Left renal cortex interstitium (tissue), 4 donors: ENCODE results near the gene C3orf80. TPM values are rescaled to one million over a fixed set of nuclear protein-coding genes. Genes with fewer than 3 reads are reported as not detected.
"Not testable (repeated sequence)": the region's sequence is repeated elsewhere in the genome, so short reads cannot be mapped to it uniquely, and the experiment has no call there.

ENCODE experiments used
- DNase-seq, 4 donors: peaks; one replicate each; pipeline ENCODE4 v3.0.0-alpha.2; 2013; ENCODE audit warnings: low read depth in 4 of 4, low spot score in 2 of 4, missing footprints in 1 of 4
- polyA plus RNA-seq, 4 donors: library from polyadenylated mRNA; unstranded; fragments of 120-200 nt; gene quantifications; one replicate each; pipeline ENCODE4 v1.2.1, GENCODE V29; 2013; ENCODE audit not compliant: insufficient read length in 4 of 4

C3orf80 gene
- polyA plus RNA-seq, 4 donors = 0.27 to 0.62 (median 0.36) TPM

- no peak for DNase-seq
Observed at GRCh38 chr3:160210341-160210740, 14.9 kb upstream of the C3orf80 start.

GRCh38 chr3:160210799-160211221, 14.4 kb upstream of the C3orf80 start:
- no peak for DNase-seq

DNA sequence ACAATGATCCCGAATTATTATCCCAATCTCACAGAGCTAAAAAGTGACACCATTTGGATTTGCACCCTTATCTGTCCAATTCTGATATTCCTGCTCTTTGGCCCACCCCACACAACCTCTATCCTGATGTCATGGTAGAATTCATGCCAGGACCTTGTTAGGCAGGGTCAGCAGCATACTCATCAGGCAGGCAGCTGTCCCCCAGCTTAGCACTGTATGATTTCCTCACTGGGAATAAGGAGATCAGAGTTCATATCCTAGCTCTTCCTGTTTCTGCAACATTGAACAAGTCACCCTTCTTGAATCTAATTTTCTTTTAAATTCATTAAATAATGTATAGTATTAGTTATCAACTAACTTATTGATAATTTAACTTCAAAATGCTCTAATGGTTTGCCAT, 12.0 kb upstream of the C3orf80 start:
- DNase-seq = no peak

DNA sequence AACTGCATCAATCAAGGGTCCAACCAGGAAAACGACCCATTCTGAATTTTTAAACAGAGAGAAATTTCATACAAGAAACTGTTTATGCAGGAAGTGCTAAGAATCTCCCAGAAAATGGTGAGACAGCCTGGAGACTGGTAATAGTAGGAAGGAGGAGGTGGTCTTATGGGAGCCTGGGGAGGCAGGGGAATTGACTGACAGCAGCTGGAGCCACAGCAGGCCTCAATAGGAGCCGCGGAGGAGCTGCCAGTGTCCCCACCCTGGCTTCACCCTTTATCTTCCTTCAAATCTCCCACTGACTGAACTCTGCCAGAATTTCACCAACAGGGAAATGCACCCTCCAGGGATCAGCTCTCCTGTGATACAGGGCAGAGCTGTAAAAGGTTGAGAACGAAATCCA, 7.5 kb upstream of the C3orf80 start:
- no peak for DNase-seq

DNA sequence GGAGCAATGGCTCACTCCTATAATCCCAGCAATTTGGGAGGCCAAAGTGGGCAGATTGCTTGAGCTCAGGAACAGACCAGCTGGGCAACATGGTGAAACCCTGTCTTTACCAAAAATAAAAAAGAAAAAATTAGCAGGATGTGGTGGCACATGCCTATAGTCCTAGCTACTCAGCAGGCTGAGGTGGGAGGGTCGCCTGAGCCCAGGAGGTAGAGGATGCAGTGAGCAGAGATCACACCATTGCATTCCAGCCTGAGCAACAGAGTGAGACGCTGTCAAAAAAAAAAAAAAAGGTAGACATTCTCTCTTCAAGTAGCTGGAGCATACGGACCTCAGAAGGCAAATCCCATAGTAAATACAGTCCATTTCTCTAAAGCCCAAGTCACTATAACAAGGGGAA, 7.1 kb upstream of the C3orf80 start:
- DNase-seq = no peak

DNA sequence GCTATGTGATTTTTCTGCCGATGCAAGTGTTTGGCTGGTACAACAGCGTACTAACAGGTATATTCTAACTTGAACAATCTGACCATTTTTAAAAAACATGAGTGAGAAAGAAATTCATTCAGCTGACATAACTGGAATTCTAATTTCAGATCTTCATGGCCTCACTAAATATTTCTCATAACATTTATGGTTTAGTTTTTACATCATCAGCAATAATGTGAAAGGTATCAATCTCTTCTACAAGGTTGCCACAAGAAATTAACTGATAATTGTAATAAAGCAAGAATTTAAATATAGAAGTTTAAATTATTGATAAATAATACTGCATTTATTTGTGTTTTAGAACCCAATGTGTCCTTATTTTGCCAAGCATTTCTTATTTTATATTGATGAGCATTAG, 5.2 kb upstream of the C3orf80 start:
- DNase-seq = no peak

DNA sequence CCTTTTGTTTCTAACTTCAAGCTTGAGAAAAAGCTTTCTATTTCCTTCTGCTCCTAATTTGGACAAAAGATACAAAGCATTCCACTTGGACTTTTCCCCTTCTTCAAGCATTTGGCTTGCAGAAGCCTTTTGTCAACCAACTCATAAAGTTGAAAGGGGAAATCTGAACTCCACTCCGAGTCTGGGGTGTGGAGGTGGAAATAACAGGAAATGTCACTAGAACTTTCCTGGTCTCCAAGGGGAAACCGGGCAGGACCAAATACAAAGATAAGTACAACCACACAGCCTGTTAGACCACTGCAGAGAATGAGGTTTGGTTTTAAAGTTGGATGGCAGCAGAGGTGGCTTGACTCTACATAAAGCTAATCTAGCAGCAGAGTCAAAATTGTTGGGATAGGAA, 4.2 kb upstream of the C3orf80 start:
- no peak for DNase-seq

DNA sequence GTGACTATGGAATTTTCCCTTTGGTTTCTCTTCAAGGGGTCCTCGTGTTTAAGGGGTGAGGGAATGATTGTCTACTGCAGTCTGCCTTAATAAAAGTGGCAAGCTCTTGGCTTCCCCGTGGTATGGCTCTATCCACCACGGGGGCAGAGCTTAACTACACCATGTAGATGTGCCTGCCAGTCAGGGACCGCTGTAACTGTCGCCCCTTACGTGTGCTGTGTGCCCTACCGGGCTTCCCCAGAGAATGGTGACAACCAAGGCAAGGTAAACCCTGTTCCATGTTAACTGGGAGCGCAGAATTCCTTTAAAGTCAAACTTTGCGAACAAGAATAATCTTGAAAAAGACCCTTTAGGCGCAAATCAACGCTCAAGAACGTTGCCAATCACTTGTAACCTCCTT, 966 bp upstream of the C3orf80 start:
- DNase-seq = no peak

DNA sequence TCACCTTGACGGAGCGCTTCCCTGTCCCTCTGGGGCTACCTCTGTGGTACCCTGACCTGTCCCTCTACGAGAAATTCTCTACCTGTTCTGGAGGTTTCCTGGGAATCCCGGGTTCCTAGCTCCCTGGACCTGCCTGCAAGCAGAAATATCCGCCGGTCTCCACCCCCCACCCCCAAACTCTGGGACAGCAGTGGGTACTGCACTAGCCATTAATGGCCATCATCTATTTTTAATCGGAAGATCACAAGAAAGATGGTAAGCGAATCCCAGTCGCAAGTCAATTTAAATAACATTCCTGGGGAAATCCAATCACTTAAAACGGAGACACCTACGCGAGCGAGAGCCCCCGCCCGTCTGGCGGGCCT, 429 bp upstream of the C3orf80 start:
- no peak for DNase-seq

DNA sequence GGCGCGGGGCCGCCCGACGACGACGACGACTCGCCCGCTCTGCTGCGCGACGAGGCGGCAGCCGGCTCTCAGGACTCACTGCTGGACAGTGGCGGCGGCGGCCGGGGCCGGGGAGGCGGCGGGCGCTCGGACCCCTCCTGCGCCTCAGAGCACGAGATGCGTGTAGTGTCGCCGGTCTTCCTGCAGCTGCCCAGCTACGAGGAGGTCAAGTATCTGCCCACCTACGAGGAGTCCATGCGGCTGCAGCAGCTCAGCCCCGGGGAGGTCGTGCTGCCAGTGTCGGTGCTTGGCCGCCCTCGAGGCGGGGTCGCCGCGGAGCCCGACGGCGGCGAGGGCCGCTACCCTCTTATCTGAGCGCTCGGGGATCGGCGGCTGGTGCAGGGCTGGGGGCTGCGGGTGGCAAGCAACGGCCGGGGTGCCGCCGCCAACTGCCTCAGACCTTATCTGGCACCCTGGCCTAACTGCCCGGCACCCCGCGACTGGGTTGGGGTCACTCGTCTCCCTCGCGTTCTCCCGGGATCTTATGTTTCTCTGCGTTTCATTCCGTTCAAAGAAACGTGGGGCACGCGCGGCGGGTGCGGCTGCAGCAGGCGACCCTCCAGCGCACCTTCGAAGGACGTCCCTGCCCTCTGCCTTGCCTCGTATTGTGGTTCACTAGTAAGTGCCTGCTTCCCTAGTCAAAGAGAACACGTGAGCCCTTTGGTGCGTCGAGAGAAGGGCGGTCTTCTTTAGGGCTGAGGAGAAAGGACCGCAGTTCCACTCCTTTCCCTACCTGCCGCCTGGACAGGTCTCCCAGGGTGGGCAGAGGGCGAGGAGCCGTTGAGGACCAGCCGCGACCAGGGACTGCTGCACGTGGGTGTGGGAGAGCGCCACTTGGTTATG, 1.0 kb downstream of the C3orf80 start:
- DNase-seq = no peak

GRCh38 chr3:160227419-160227818, 2.2 kb downstream of the C3orf80 start:
- DNase-seq = no peak

- DNase-seq = no peak
Observed at GRCh38 chr3:160232014-160232413, 6.8 kb downstream of the C3orf80 start.

GRCh38 chr3:160240719-160241118, 15.5 kb downstream of the C3orf80 start:
- DNase-seq = not testable (repeated sequence)

DNA sequence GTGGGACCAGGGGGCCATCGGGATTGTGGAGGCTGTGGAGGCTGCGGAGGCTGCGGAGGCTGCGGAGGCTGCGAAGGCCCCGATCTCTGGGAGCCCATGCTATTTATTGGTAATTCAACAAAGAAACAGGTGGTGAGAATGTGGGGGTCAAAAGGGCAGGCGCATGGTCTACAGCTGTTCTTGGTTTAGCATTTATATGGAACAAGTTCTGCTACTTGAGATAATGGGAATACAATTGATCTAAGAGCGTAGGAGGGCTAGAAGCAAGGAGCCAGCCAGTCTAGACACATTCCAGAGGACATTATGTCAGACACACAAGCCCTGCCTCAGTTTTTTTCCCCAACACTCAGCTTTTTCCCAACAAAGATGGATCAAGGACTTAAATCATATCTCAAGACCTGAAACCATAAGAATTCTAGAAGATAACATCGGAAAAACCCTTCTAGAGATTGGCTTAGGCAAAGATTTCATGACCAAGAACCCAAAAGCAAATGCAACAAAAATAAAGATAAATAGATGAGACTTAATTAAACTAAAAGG, 20.1 kb downstream of the C3orf80 start:
- DNase-seq = no peak

GRCh38 chr3:160247766-160248165, 22.5 kb downstream of the C3orf80 start:
- DNase-seq = no peak

DNA sequence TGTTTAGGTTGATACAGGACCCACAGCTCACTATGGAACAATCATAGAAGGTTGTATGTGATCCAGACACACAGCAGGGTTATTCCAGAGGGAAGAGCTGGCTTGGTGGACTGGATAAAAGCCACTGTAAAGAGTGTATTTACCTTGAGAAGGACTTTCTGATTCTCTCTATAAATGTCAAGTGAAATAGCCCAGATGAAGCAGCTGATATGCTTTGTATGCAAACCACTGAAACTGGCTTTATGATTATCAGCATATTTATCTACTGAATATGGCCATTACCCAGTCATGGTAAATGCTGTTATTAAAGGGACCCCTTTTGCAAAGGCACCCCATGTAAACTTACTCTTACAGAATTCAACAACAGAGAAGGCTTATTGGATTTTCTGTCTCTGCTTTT, 28.1 kb downstream of the C3orf80 start:
- DNase-seq = no peak

- no peak for DNase-seq
Observed at GRCh38 chr3:160257606-160258005, 32.4 kb downstream of the C3orf80 start.

DNA sequence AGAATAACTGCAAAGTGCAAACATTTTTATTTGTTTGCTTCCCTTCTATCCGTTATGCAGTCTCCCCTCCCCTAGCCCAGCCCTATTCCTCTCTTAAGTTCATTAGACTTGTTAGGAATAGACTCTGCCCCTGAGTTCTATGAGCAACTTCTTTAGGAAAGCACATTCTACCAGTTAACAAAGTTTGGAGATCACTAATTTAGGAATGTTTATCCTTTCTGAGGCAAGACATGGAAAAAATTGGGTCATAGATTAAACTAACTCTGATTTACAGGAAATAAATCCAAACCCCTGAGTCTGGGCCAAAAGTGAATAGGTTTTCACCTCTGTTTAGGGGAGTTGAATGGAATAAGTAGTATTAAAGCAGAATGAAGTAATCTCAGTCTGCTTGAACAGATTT, 34.4 kb downstream of the C3orf80 start:
- DNase-seq = no peak

- no peak for DNase-seq
Observed at GRCh38 chr3:160260587-160261270, 35.5 kb downstream of the C3orf80 start.

DNA sequence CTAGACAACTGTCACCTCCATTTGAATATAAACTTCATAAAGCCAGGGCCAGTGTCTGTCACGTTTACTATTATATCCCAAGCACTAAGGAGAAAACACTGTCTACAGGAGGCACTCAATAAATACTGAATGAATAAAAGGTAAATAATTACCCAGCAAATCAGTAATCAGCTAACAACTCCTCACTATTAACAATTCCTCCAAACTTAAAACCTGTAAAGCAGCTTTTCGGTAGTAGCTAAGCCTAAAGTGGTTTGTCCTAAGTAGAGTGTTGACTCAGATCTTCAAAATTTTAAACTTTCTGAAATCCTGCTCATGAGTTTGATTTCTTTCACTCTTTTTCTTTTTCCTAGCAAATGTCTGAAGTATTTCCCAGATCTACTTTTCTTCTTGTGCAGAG, 39.9 kb downstream of the C3orf80 start:
- DNase-seq = no peak
